K562 (cell line): Measurements from ENCODE around the gene TMED6.

Source experiments
- BCOR ChIP-seq: fragments of 450-650 bp; IDR thresholded peaks from 2 replicates; pipeline ENCODE4 v1.6.1; 2016
- CAMTA2 ChIP-seq: fragments of 250-450 bp; sonication (Bioruptor Pico); conservative IDR thresholded peaks from 2 replicates; pipeline ENCODE4 v1.5.1; 2022
- CHCHD3 ChIP-seq: fragments of 250-450 bp; sonication (Bioruptor Pico); IDR thresholded peaks from 2 replicates; pipeline ENCODE4 v2.1.2; 2022; ENCODE audit warnings: mild to moderate bottlenecking
- CTCF ChIP-seq, 3 experiments: IDR thresholded peaks in 2 of 3; conservative IDR thresholded peaks in 1 of 3; 2 replicates each; pipeline ENCODE4 v1.5.1; 2011 to 2012; ENCODE audit warnings: low read length in 3 of 3, mild to moderate bottlenecking in 3 of 3, control low read depth in 2 of 3, improper control_type of control experiment in 1 of 3, inconsistent platforms in 1 of 3, low read depth in 1 of 3, mixed read lengths in 1 of 3, moderate library complexity in 1 of 3; ENCODE audit not compliant: insufficient read depth in 2 of 3
- HINFP ChIP-seq: fragments of 450-650 bp; conservative IDR thresholded peaks from 2 replicates; pipeline ENCODE4 v1.6.1; 2016; ENCODE audit warnings: missing genetic modification characterization, low read depth, mild to moderate bottlenecking, control low read depth, missing compliant biosample characterization
- IRF9 ChIP-seq: fragments of 450-650 bp; IDR thresholded peaks from 2 replicates; pipeline ENCODE4 v1.6.1; 2016; ENCODE audit warnings: missing biosample characterization, missing genetic modification characterization
- PATZ1 ChIP-seq: fragments of 250-450 bp; sonication (Bioruptor Pico); IDR thresholded peaks from 2 replicates; pipeline ENCODE4 v1.5.0; 2020; ENCODE audit warnings: mild to moderate bottlenecking, borderline replicate concordance
- RBBP5 ChIP-seq: fragments of 200-600 bp; sonication (generic); IDR thresholded peaks from 2 replicates; pipeline ENCODE4 v1.6.1; 2012; ENCODE audit warnings: borderline replicate concordance, mild to moderate bottlenecking, low read length, control low read depth, inconsistent platforms; ENCODE audit not compliant: insufficient read depth, poor library complexity, severe bottlenecking
- SIX5 ChIP-seq, 2 experiments: IDR thresholded peaks; 2 replicates each; pipeline ENCODE4 v1.6.1; 2011; ENCODE audit warnings: low read length in 2 of 2, borderline replicate concordance in 1 of 2, low read depth in 1 of 2, mild to moderate bottlenecking in 1 of 2, moderate library complexity in 1 of 2; ENCODE audit not compliant: insufficient read depth in 1 of 2
- ZBTB9 ChIP-seq: fragments of 450-650 bp; formaldehyde crosslinking; IDR thresholded peaks from 2 replicates; pipeline ENCODE4 v1.4.0; 2020; ENCODE audit warnings: mild to moderate bottlenecking, moderate library complexity
- ZFP30 ChIP-seq: fragments of 250-450 bp; sonication (Bioruptor Pico); IDR thresholded peaks from 2 replicates; pipeline ENCODE4 v1.8.0; 2022; ENCODE audit warnings: moderate library complexity, mild to moderate bottlenecking, inconsistent platforms, borderline replicate concordance

GRCh38 chr16:69326172-69326873 lies 25.3 kb downstream of the TMED6 start:
- TF ChIP-seq ZBTB9 (no peak), BCOR (no peak), CAMTA2 (no peak), RBBP5 (no peak), CTCF (IDR thresholded peaks at IDR 0.05 in 2 of 3, conservative IDR thresholded peaks at IDR 0.05 in 1 of 3; ENCODE audit: insufficient read depth in 2 of 3, low read depth in 1 of 3, low read length in 3 of 3) (no peak), ZFP30 (CRISPR knock-in tag) (no peak), PATZ1 (no peak), SIX5 (IDR thresholded peaks at IDR 0.05; ENCODE audit: borderline replicate concordance in 1 of 2, insufficient read depth in 1 of 2, low read depth in 1 of 2, low read length in 2 of 2) (no peak), IRF9 (no peak), HINFP (tag) (no peak), CHCHD3 (no peak)
